OCI-LY7 (cell line): ENCODE results near the gene TXN2. TPM values are rescaled to one million over a fixed set of nuclear protein-coding genes. Genes with fewer than 3 reads are reported as not detected.
A peak's percentile ranks its signal among the peaks of the same experiment; 100 is the strongest.

Experiments used
- BruUV-seq: library from RNA; stranded (reverse); fragments of 400-500 nt; replicated peaks from 2 replicates; lab custom pipeline; 2021; lab: Mats Ljungman, UMichigan
- CTCF ChIA-PET: fragments of 300-600 bp; sonication (Branson Sonifier 250); formaldehyde crosslinking; loops from one replicate; lab custom pipeline; 2022; ENCODE audit warnings: antibody characterized with exemption; ENCODE audit not compliant: unreplicated experiment; lab: Charles Lee
- POLR2A ChIA-PET: fragments of 300-600 bp; sonication (Branson Sonifier 250); formaldehyde crosslinking; loops from one replicate; lab custom pipeline; 2022; ENCODE audit warnings: antibody characterized with exemption; lab: Charles Lee
- DNase-seq: peaks from one replicate; pipeline ENCODE4 v3.0.0-alpha.2; 2015; ENCODE audit warnings: low spot score
- H2AFZ ChIP-seq: fragments of 200-600 bp; sonication (generic), shearing (Covaris generic); 2 replicates; pipeline ENCODE4 v1.6.1; 2014; ENCODE audit warnings: mild to moderate bottlenecking, antibody characterized with exemption, low read length, moderate library complexity
- H3K27ac ChIP-seq: fragments of 200-600 bp; sonication (generic); 2 replicates; pipeline ENCODE4 v1.5.1; 2014; ENCODE audit warnings: mixed run types, low read depth, mild to moderate bottlenecking, moderate library complexity, low read length, inconsistent platforms; ENCODE audit not compliant: poor library complexity, severe bottlenecking
- H3K36me3 ChIP-seq: fragments of 200-600 bp; sonication (generic); 2 replicates; pipeline ENCODE4 v1.6.1; 2014; ENCODE audit warnings: mild to moderate bottlenecking, antibody characterized with exemption, low read length, moderate library complexity, mixed read lengths; ENCODE audit not compliant: insufficient read depth
- H3K4me1 ChIP-seq: fragments of 200-600 bp; sonication (generic); 2 replicates; pipeline ENCODE4 v1.5.1; 2014; ENCODE audit warnings: mild to moderate bottlenecking, low read length; ENCODE audit not compliant: insufficient read depth, poor library complexity, severe bottlenecking
- H3K4me2 ChIP-seq: fragments of 200-600 bp; sonication (generic); 2 replicates; pipeline ENCODE4 v1.6.1; 2014; ENCODE audit warnings: mild to moderate bottlenecking, low read length
- H3K4me3 ChIP-seq: fragments of 200-600 bp; sonication (generic); 2 replicates; pipeline ENCODE4 v1.5.1; 2014; ENCODE audit warnings: mild to moderate bottlenecking, low read depth, low read length; ENCODE audit not compliant: poor library complexity, severe bottlenecking
- H3K79me2 ChIP-seq: fragments of 200-600 bp; sonication (generic); 2 replicates; pipeline ENCODE4 v1.6.1; 2016; ENCODE audit warnings: low read depth, mild to moderate bottlenecking, low read length, moderate library complexity, mixed read lengths; ENCODE audit not compliant: insufficient read depth
- H3K9me2 ChIP-seq: fragments of 200-600 bp; sonication (generic); 2 replicates; pipeline ENCODE4 v1.6.1; 2016; ENCODE audit warnings: mild to moderate bottlenecking, low read length, mixed read lengths; ENCODE audit not compliant: insufficient read depth
- H3K9me3 ChIP-seq: fragments of 200-600 bp; sonication (generic); 2 replicates; pipeline ENCODE4 v1.6.1; 2014; ENCODE audit warnings: mild to moderate bottlenecking, mixed run types, low read length, mixed read lengths
- H4K20me1 ChIP-seq: fragments of 200-600 bp; sonication (generic); 2 replicates; pipeline ENCODE4 v1.6.1; 2014; ENCODE audit warnings: mild to moderate bottlenecking, antibody characterized with exemption, low read length, moderate library complexity, mixed read lengths; ENCODE audit not compliant: insufficient read depth
- CTCF ChIP-seq: fragments of 200-600 bp; sonication (generic); conservative IDR thresholded peaks from 2 replicates; pipeline ENCODE4 v1.5.1; 2014; ENCODE audit warnings: mild to moderate bottlenecking, antibody characterized with exemption, low read length, moderate library complexity, mixed read lengths
- EZH2phosphoT487 ChIP-seq: fragments of 200-600 bp; sonication (generic); IDR thresholded peaks from 2 replicates; pipeline ENCODE4 v1.6.1; 2018; ENCODE audit warnings: low read depth, borderline replicate concordance, mild to moderate bottlenecking, mixed run types, antibody characterized with exemption, low read length, moderate library complexity, mixed read lengths
- intact Hi-C: fragments of 100-400 bp; cut with micrococcal nuclease; formaldehyde crosslinking; loops from one replicate; pipeline ENCODE4 v1.10.0; 2022; ENCODE audit not compliant: unreplicated experiment
- total RNA-seq, 2 experiments: library from RNA; depleted of rRNA in 1 of 2; stranded (reverse); fragments of >200 nt in 1 of 2; shearing (Covaris generic) in 1 of 2; gene quantifications; 2 replicates each; pipeline ENCODE4 v1.2.3, GENCODE V29; 2014 to 2022

The TXN2 gene
- total RNA-seq, 2 experiments from 2014 or later, result 33.4 to 94.2 TPM

DNA sequence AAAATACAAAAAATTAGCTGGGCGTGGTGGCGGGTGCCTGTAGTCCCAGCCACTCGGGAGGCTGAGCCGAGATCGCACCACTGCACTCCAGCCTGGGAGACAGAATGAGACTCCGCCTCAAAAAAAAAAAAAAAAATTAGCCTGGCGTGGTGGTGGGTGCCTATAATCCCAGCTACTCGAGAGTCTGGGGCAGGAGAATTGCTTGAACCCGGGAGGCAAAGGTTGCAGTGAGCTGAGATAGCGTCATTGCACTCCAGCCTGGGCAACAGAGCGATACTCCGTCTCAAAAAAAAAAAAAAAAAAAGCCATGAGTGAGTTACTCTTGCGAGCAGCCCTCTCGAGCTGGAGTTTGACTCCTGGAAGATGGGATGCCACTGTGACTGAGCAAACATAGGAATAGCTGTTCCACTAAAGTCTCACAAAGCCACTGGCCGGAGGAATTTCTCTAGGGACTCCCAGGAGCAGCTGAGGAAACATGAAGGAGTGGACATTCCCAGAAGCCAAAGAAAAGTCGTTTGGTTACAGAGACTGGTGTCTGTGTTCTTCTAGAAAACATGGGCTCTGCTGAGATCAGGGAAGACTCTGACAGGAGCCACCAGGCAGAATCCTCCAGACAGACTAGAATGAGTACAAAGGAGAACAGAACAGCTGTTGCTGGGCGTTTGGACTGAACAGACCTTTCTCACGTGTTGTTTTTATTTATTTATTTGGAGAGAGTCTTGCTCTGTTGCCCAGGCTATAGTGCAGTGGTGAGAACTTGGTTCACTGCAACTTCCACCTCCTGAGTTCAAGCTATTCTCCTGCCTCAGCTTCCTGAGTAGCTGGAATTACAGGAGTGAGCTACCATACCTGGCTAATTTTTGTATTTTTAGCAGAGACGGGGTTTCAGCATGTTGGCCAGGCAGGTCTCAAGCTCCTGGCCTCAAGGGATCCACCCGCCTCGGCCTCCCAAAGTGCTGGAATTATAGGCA lies 61.2 kb downstream of the TXN2 start:
- Histone ChIP-seq H3K4me3 (no peak overlapping the region), H2AFZ (no peak overlapping the region; the same call in 1 of the 2 replicates), H3K4me2 (no peak overlapping the region), H3K9me2 (no peaks in the 10 kb centered on the region), H3K9me3 (no peaks in the 10 kb centered on the region), H3K4me1 (peaks cover 26% of the 10 kb centered on the region), H3K27ac (no peak overlapping the region), H4K20me1 (no peaks in the 10 kb centered on the region), H3K36me3 (no peaks in the 10 kb centered on the region), H3K79me2 (no peaks in the 10 kb centered on the region)
- no peak for DNase-seq
- CTCF ChIA-PET, result no interaction called here
- TF ChIP-seq EZH2phosphoT487 (no peak), CTCF (no peak)
- POLR2A ChIA-PET, result no interaction called here
- BruUV-seq, result no TSS peak
- intact Hi-C loops, result no loop called here

DNA sequence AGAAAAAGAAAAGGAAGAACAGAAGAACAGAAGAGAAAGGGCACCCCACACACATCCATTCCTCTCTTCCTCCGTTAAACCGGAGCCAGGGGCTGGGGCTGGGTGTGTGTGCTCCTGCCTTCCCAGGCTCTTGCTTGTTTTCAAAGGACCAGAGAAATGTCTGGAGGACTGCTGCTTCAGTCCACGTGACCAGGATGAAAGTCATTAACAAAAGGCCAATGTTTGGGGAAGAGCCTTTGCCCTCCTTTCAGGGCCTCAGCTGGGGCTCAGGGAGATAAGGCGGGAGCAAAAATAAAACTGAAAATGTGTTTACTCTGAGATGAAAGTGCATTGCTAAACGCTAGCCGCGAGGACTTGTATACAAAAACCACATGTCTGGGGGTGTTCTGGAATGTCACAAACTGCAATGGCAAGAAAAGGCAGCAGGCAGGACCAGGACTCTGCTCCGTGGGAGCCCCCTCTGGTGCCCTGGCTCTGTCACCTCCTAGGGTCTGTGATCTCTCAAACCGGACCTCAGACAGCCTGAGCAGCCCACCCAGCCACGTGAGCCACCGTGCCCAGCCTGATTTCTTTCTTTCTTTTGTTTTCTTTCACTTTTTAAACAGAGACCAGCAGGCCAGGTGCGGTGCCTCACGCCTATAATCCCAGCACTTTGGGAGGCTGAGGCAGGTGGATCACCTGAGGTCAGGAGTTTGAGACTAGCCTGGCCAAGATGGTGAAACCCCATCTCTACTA lies 62.1 kb downstream of the TXN2 start:
- no peaks in the 10 kb centered on the region for H4K20me1 ChIP-seq
- H3K4me1 ChIP-seq, result peaks cover 27% of the 10 kb centered on the region
- ChIA-PET CTCF (no interaction called here), POLR2A (interaction anchor here (0.7 kb wide), 1 partner anchor 587 kb away, joined by 6 read pairs; no protein-coding TSS in a partner anchor)
- H3K27ac ChIP-seq, result no peak overlapping the region
- no peaks in the 10 kb centered on the region for H3K36me3 ChIP-seq
- no peaks in the 10 kb centered on the region for H3K9me3 ChIP-seq
- BruUV-seq, result no TSS peak
- no peak overlapping the region for H3K4me3 ChIP-seq
- intact Hi-C loops, result no loop called here
- no peaks in the 10 kb centered on the region for H3K79me2 ChIP-seq
- H3K9me2 ChIP-seq, result no peaks in the 10 kb centered on the region
- DNase-seq, result no peak
- peak overlapping the region; percentile 3; the same call in 1 of the 2 replicates for H3K4me2 ChIP-seq
- no peak for TF ChIP-seq CTCF
- TF ChIP-seq EZH2phosphoT487, result no peak
- H2AFZ ChIP-seq, result peak overlapping the region; percentile 44; the same call in 1 of the 2 replicates
